ENCODE measurements around the gene MRPL58. TPM values are rescaled to one million over a fixed set of nuclear protein-coding genes. Genes with fewer than 3 reads are reported as not detected.

Gene MRPL58
- polyA plus RNA-seq, 6 donors from 2014 or later: 32.4 to 47.3 (median 39.6) TPM

- Mint-ChIP-seq H3K4me3 (peak overlapping the region; percentile 88 to 99 (median 95)), H3K27me3 (no peaks in the 10 kb centered on the region), H3K36me3 (no peaks in the 10 kb centered on the region), H3K4me1 (peaks cover 17 to 36% (median 28%) of the 10 kb centered on the region in 3 donors), H3K9me3 (no peaks in the 10 kb centered on the region), H3K27ac (peak overlapping the region; percentile 75 to 96 (median 90))
- DNase-seq (peak; percentile 23), ATAC-seq (ENCODE audit: low read depth in 2 of 2) (peak in 1 of 2 donors; percentile 1)
These were observed 35.1 kb downstream of the MRPL58 start for GRCh38 chr17:75047398-75048098.

- peak overlapping the region in 4 of 6 donors; percentile 11 to 96 (median 51) for H3K27ac Mint-ChIP-seq
- H3K4me3 Mint-ChIP-seq: peak overlapping the region; percentile 88 to 99 (median 95)
- DNase-seq (no peak), ATAC-seq (ENCODE audit: low read depth in 2 of 2) (no peak)
- no peaks in the 10 kb centered on the region for H3K9me3 Mint-ChIP-seq
- peaks cover 17 to 34% (median 28%) of the 10 kb centered on the region in 3 donors for H3K4me1 Mint-ChIP-seq
- no peaks in the 10 kb centered on the region for H3K27me3 Mint-ChIP-seq
- H3K36me3 Mint-ChIP-seq: peaks cover 0 to 7% of the 10 kb centered on the region in 2 donors
These were observed 35.9 kb downstream of the MRPL58 start for GRCh38 chr17:75048249-75048878.

GRCh38 chr17:75049057-75049456, 36.6 kb downstream of the MRPL58 start:
- Mint-ChIP-seq H3K27me3 (no peaks in the 10 kb centered on the region), H3K27ac (peak overlapping the region in 2 of 6 donors; percentile 11 to 35), H3K9me3 (no peaks in the 10 kb centered on the region), H3K36me3 (peaks cover 0 to 7% of the 10 kb centered on the region in 2 donors), H3K4me3 (peak overlapping the region in 3 of 8 donors; percentile 95 to 99 (median 95)), H3K4me1 (peaks cover 17 to 34% (median 28%) of the 10 kb centered on the region in 3 donors)
- ATAC-seq (ENCODE audit: low read depth in 2 of 2) (no peak), DNase-seq (no peak)

- H3K4me3 Mint-ChIP-seq: peak overlapping the region in 4 of 8 donors; percentile 0 to 99 (median 57)
These were observed 37.2 kb downstream of the MRPL58 start for GRCh38 chr17:75049706-75050105.

GRCh38 chr17:75051941-75052340, 39.5 kb downstream of the MRPL58 start:
- peaks cover 7 to 8% of the 10 kb centered on the region in 2 donors for H3K36me3 Mint-ChIP-seq
- no peaks in the 10 kb centered on the region for H3K9me3 Mint-ChIP-seq
- H3K27me3 Mint-ChIP-seq: no peaks in the 10 kb centered on the region
- H3K4me3 Mint-ChIP-seq: no peak overlapping the region
- no peak for DNase-seq
- no peak for ATAC-seq (ENCODE audit: low read depth in 2 of 2)
- H3K27ac Mint-ChIP-seq: no peak overlapping the region
- peaks cover 13 to 19% (median 18%) of the 10 kb centered on the region in 3 donors for H3K4me1 Mint-ChIP-seq

More at GRCh38 chr17:75049706-75050105, 37.2 kb downstream of the MRPL58 start:
- H3K36me3 Mint-ChIP-seq: peaks cover 0 to 7% of the 10 kb centered on the region in 2 donors
- DNase-seq (no peak), ATAC-seq (ENCODE audit: low read depth in 2 of 2) (no peak)
- H3K9me3 Mint-ChIP-seq: no peaks in the 10 kb centered on the region
- H3K27ac Mint-ChIP-seq: no peak overlapping the region
- H3K4me1 Mint-ChIP-seq: peaks cover 17 to 34% (median 26%) of the 10 kb centered on the region in 3 donors
- H3K27me3 Mint-ChIP-seq: no peaks in the 10 kb centered on the region

GRCh38 chr17:75059369-75060345, 47.2 kb downstream of the MRPL58 start:
- no peaks in the 10 kb centered on the region for H3K27me3 Mint-ChIP-seq
- no peaks in the 10 kb centered on the region for H3K9me3 Mint-ChIP-seq
- peak; percentile 28 to 35 for ATAC-seq (ENCODE audit: low read depth in 2 of 2)
- no peak for DNase-seq
- H3K4me3 Mint-ChIP-seq: no peak overlapping the region
- H3K27ac Mint-ChIP-seq: no peak overlapping the region
- H3K4me1 Mint-ChIP-seq: peaks cover 0 to 4% (median 0%) of the 10 kb centered on the region in 3 donors
- peaks cover 17 to 21% of the 10 kb centered on the region in 2 donors for H3K36me3 Mint-ChIP-seq

GRCh38 chr17:75060434-75061054, 48.1 kb downstream of the MRPL58 start:
- Mint-ChIP-seq H3K4me3 (no peak overlapping the region), H3K36me3 (peaks cover 17 to 21% of the 10 kb centered on the region in 2 donors), H3K9me3 (no peaks in the 10 kb centered on the region), H3K27ac (peak overlapping the region in 1 of 6 donors; percentile 16), H3K4me1 (peaks cover 0 to 4% (median 0%) of the 10 kb centered on the region in 3 donors), H3K27me3 (no peaks in the 10 kb centered on the region)
- no peak for ATAC-seq (ENCODE audit: low read depth in 2 of 2)
- DNase-seq: no peak

- H3K27ac Mint-ChIP-seq: peak overlapping the region in 1 of 6 donors; percentile 16
- H3K9me3 Mint-ChIP-seq: no peaks in the 10 kb centered on the region
- peaks cover 0 to 4% (median 0%) of the 10 kb centered on the region in 3 donors for H3K4me1 Mint-ChIP-seq
- peaks cover 17 to 20% of the 10 kb centered on the region in 2 donors for H3K36me3 Mint-ChIP-seq
- no peak overlapping the region for H3K4me3 Mint-ChIP-seq
- DNase-seq (no peak), ATAC-seq (ENCODE audit: low read depth in 2 of 2) (no peak)
- H3K27me3 Mint-ChIP-seq: no peaks in the 10 kb centered on the region
These were observed 48.6 kb downstream of the MRPL58 start for GRCh38 chr17:75061055-75061438.

- H3K36me3 Mint-ChIP-seq: peaks cover 15 to 17% of the 10 kb centered on the region in 2 donors
- no peak for ATAC-seq (ENCODE audit: low read depth in 2 of 2)
- no peak overlapping the region for H3K4me3 Mint-ChIP-seq
These were observed 49.1 kb downstream of the MRPL58 start for GRCh38 chr17:75061618-75062017.

GRCh38 chr17:75063201-75063600, 50.7 kb downstream of the MRPL58 start:
- Mint-ChIP-seq H3K4me3 (no peak overlapping the region), H3K4me1 (peaks cover 0 to 4% (median 0%) of the 10 kb centered on the region in 3 donors), H3K36me3 (peaks cover 13 to 17% of the 10 kb centered on the region in 2 donors), H3K27me3 (no peaks in the 10 kb centered on the region), H3K27ac (no peak overlapping the region), H3K9me3 (no peaks in the 10 kb centered on the region)
- ATAC-seq (ENCODE audit: low read depth in 2 of 2) (no peak), DNase-seq (no peak)

More at GRCh38 chr17:75061618-75062017, 49.1 kb downstream of the MRPL58 start:
- Mint-ChIP-seq H3K27me3 (no peaks in the 10 kb centered on the region), H3K9me3 (no peaks in the 10 kb centered on the region), H3K27ac (no peak overlapping the region), H3K4me1 (peaks cover 0 to 4% (median 0%) of the 10 kb centered on the region in 3 donors)
- no peak for DNase-seq

- peaks cover 13 to 17% of the 10 kb centered on the region in 2 donors for H3K36me3 Mint-ChIP-seq
- no peak overlapping the region for H3K27ac Mint-ChIP-seq
- no peak overlapping the region for H3K4me3 Mint-ChIP-seq
- H3K4me1 Mint-ChIP-seq: peaks cover 0 to 4% (median 0%) of the 10 kb centered on the region in 3 donors
- no peak for DNase-seq
- no peaks in the 10 kb centered on the region for H3K9me3 Mint-ChIP-seq
- no peaks in the 10 kb centered on the region for H3K27me3 Mint-ChIP-seq
- no peak for ATAC-seq (ENCODE audit: low read depth in 2 of 2)
These were observed 51.2 kb downstream of the MRPL58 start for GRCh38 chr17:75063626-75064025.

GRCh38 chr17:75064040-75064439, 51.6 kb downstream of the MRPL58 start:
- H3K4me1 Mint-ChIP-seq: peaks cover 0 to 4% (median 0%) of the 10 kb centered on the region in 3 donors
- H3K36me3 Mint-ChIP-seq: peaks cover 13 to 17% of the 10 kb centered on the region in 2 donors
- ATAC-seq (ENCODE audit: low read depth in 2 of 2): no peak
- H3K9me3 Mint-ChIP-seq: no peaks in the 10 kb centered on the region
- H3K27me3 Mint-ChIP-seq: no peaks in the 10 kb centered on the region
- no peak for DNase-seq
- H3K4me3 Mint-ChIP-seq: no peak overlapping the region
- H3K27ac Mint-ChIP-seq: no peak overlapping the region

Measured in naive B cell (primary cell).